OCI-LY3 (cell line): ENCODE results near the gene SMIM38.

ENCODE experiments used
- EZH2phosphoT487 ChIP-seq: fragments of 200-600 bp; shearing (Covaris generic); IDR thresholded peaks from 2 replicates; pipeline ENCODE4 v1.6.1; 2018; ENCODE audit warnings: antibody characterized with exemption, mixed run types, low read depth
- TF ChIP-seq, protein P1 (sequence below): fragments of 200-600, 300-600 bp; sonication (generic); IDR thresholded peaks from 2 replicates; pipeline ENCODE4 v1.5.1; 2014; ENCODE audit warnings: antibody characterized with exemption, low read length, low read depth

GRCh38 chr11:69129647-69130046, 26.1 kb upstream of the SMIM38 start:
- TF ChIP-seq, protein P1, sequence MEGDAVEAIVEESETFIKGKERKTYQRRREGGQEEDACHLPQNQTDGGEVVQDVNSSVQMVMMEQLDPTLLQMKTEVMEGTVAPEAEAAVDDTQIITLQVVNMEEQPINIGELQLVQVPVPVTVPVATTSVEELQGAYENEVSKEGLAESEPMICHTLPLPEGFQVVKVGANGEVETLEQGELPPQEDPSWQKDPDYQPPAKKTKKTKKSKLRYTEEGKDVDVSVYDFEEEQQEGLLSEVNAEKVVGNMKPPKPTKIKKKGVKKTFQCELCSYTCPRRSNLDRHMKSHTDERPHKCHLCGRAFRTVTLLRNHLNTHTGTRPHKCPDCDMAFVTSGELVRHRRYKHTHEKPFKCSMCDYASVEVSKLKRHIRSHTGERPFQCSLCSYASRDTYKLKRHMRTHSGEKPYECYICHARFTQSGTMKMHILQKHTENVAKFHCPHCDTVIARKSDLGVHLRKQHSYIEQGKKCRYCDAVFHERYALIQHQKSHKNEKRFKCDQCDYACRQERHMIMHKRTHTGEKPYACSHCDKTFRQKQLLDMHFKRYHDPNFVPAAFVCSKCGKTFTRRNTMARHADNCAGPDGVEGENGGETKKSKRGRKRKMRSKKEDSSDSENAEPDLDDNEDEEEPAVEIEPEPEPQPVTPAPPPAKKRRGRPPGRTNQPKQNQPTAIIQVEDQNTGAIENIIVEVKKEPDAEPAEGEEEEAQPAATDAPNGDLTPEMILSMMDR: no peak
- no peak for TF ChIP-seq EZH2phosphoT487
